Right ventricle myocardium superior (tissue), 1 donor: ENCODE measurements around the gene LDLRAD4. TPM values are rescaled to one million over a fixed set of nuclear protein-coding genes. Genes with fewer than 3 reads are reported as not detected.

Experiments used
- ATAC-seq: fragments of 200-7000 bp; cut with Tn5 transposase; one replicate; pipeline ENCODE4 v1.9.1; 2020; ENCODE audit warnings: mild to moderate bottlenecking; ENCODE audit not compliant: poor library complexity
- DNase-seq: peaks from one replicate; pipeline ENCODE4 v3.0.0-alpha.2; 2020
- intact Hi-C: fragments of 100-400 bp; cut with DNase I; formaldehyde crosslinking; loops from one replicate; pipeline ENCODE4 v1.11.2; 2022
- total RNA-seq: library from RNA; stranded (reverse); fragmentation: NEBNext Ultra II Directional; extraction: Animal tissue kit (Norgen Biotek cat#: 25700); gene quantifications from one replicate; pipeline ENCODE4 v1.2.1, GENCODE V29; 2021
- donor health status: DM: no; HTN: yes; CAD: no; lungs with severe emphysema.

LDLRAD4 gene
- total RNA-seq, 1 donor from 2014 or later, result 29.3 TPM

- intact Hi-C loops, result loop anchor here (5.0 kb wide), 1 partner anchor 408 kb away; the partner anchor contains the start of gene LDLRAD4
- no peak for DNase-seq
- no peak for ATAC-seq
These were observed 406.8 kb downstream of the LDLRAD4 start for GRCh38 chr18:13625355-13625754.

- no peak for ATAC-seq
- intact Hi-C loops, result loop anchor here (5.0 kb wide), 1 partner anchor 409 kb away; the partner anchor contains the start of gene LDLRAD4
- DNase-seq, result no peak
These were observed 407.4 kb downstream of the LDLRAD4 start for GRCh38 chr18:13625843-13626543.

GRCh38 chr18:13626544-13626908 lies 408.0 kb downstream of the LDLRAD4 start:
- intact Hi-C loops, result loop anchor here (5.0 kb wide), 1 partner anchor 409 kb away; the partner anchor contains the start of gene LDLRAD4
- ATAC-seq (no peak), DNase-seq (no peak)

GRCh38 chr18:13627639-13628038 lies 409.1 kb downstream of the LDLRAD4 start:
- no peak for DNase-seq
- no peak for ATAC-seq
- intact Hi-C loops, result loop anchor here (5.0 kb wide), 1 partner anchor 410 kb away; the partner anchor contains the start of gene LDLRAD4

- ATAC-seq (no peak), DNase-seq (no peak)
- intact Hi-C loops, result loop anchor here (5.0 kb wide), 1 partner anchor 411 kb away; the partner anchor contains the start of gene LDLRAD4
These were observed 409.7 kb downstream of the LDLRAD4 start for GRCh38 chr18:13628211-13628610.

GRCh38 chr18:13629841-13630715 lies 411.5 kb downstream of the LDLRAD4 start:
- DNase-seq, result no peak
- intact Hi-C loops, result loop anchor here (2.0 to 5.0 kb wide), 2 partner anchors 71 to 413 kb away; partner anchors contain the start of gene LDLRAD4
- peak; percentile 90 for ATAC-seq

GRCh38 chr18:13630716-13631268 lies 412.2 kb downstream of the LDLRAD4 start:
- DNase-seq (no peak), ATAC-seq (no peak)
- intact Hi-C loops, result loop anchor here (2.0 kb wide), 1 partner anchor 72 kb away; no protein-coding TSS in a partner anchor

- DNase-seq (no peak), ATAC-seq (no peak)
- intact Hi-C loops, result no loop called here
These were observed 415.1 kb downstream of the LDLRAD4 start for GRCh38 chr18:13633700-13634099.

- intact Hi-C loops, result no loop called here
- DNase-seq (peak; percentile 77), ATAC-seq (peak; percentile 74)
These were observed 416.5 kb downstream of the LDLRAD4 start for GRCh38 chr18:13635046-13635445.

- DNase-seq (no peak), ATAC-seq (peak; percentile 72)
- intact Hi-C loops, result no loop called here
These were observed 420.4 kb downstream of the LDLRAD4 start for GRCh38 chr18:13638719-13639595.

- DNase-seq, result no peak
- ATAC-seq, result no peak
- intact Hi-C loops, result no loop called here
These were observed 421.8 kb downstream of the LDLRAD4 start for GRCh38 chr18:13640266-13640860.

- DNase-seq (peak; percentile 70), ATAC-seq (peak; percentile 67)
- intact Hi-C loops, result no loop called here
These were observed 423.2 kb downstream of the LDLRAD4 start for GRCh38 chr18:13641551-13642439.

GRCh38 chr18:13642440-13642827 lies 423.9 kb downstream of the LDLRAD4 start:
- intact Hi-C loops, result no loop called here

GRCh38 chr18:13643261-13643751 lies 424.7 kb downstream of the LDLRAD4 start:
- intact Hi-C loops, result no loop called here
- ATAC-seq (no peak), DNase-seq (no peak)

More at GRCh38 chr18:13642440-13642827, 423.9 kb downstream of the LDLRAD4 start:
- no peak for ATAC-seq
- DNase-seq, result no peak

GRCh38 chr18:13645093-13645492 lies 426.5 kb downstream of the LDLRAD4 start:
- ATAC-seq (no peak), DNase-seq (no peak)
- intact Hi-C loops, result no loop called here

GRCh38 chr18:13646633-13647032 lies 428.1 kb downstream of the LDLRAD4 start:
- intact Hi-C loops, result no loop called here
- DNase-seq (no peak), ATAC-seq (no peak)

GRCh38 chr18:13647761-13648160 lies 429.2 kb downstream of the LDLRAD4 start:
- ATAC-seq, result no peak
- no peak for DNase-seq
- intact Hi-C loops, result no loop called here
